ENCODE results near the gene STX1A.
"Not testable (repeated sequence)": the region's sequence is repeated elsewhere in the genome, so short reads cannot be mapped to it uniquely, and the experiment has no call there.

Gene STX1A

GRCh38 chr7:73681031-73681430, 38.4 kb downstream of the STX1A start:
- no peak for DNase-seq

DNA sequence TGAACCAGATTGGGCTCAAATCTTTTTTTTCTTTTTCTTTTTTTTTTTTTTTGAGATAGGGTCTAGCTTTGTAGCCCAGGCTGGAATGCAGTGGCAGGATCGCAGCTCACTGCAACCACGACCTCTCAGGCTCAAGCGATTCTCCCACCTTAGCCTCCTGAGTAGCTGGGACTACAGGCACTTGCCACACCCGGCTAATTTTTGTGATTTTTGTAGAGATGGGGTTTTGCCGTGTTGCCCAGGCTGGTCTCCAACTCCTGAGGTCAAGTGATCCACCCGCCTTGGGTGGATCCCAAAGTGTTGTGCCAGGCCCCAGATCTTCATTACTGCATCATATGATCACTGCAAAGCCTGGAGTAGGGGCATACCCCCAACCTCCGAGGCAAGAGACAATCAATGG, 39.0 kb downstream of the STX1A start:
- DNase-seq, result no peak

DNA sequence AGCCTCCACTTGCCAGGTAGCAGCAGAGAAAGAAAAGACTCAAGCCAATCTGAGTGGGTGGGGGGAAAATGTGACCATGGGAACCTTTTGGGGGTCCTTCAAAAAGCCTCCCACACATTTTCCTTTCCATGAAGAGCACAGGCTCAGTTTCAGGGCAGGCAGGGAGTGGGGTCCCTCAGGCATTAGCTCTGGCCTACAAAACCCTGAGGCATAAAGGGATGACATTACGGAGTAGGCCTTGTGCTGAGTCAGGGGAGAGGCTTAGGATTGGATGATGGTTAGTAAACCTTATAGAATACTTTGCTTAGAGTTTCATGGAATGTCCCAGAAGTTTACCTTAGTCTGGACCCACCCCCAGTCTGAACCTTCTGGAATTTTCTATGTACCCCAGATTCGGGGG, 39.8 kb downstream of the STX1A start:
- DNase-seq, result no peak

- no peak for DNase-seq
Observed at GRCh38 chr7:73678862-73679261, 40.6 kb downstream of the STX1A start.

GRCh38 chr7:73676062-73676461, 43.4 kb downstream of the STX1A start:
- DNase-seq, result peak; percentile 26

- DNase-seq, result no peak
Observed at GRCh38 chr7:73674468-73675124, 44.9 kb downstream of the STX1A start.

- DNase-seq, result no peak
Observed at GRCh38 chr7:73671857-73672445, 47.5 kb downstream of the STX1A start.

GRCh38 chr7:73671322-73671661, 48.2 kb downstream of the STX1A start:
- no peak for DNase-seq

DNA sequence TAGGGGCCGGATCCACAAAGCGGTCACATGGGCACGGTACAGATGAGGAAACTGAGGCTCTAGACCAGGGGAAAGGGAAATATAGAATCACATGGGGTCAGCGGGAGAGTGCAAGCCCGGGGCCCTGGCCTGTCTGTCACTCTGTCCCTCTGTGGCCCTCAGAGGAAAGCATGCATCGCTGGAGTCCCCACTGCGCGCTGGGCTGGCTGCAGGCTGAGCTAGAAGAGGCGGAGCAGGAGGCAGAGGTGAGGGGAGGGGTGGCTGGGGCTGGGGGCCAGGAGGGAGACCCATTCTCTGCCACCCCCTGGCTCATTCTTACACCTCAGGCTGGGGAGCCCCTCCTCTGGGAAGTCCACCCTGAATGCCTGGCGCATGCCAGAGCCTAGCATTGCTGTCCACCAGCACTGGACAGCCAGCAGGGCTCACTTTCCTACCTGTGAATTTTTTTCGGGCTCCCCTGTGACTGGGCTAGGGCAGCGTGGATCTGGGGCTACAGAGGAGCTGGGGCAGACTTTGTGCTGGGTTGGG, 49.5 kb downstream of the STX1A start:
- DNase-seq, result no peak

GRCh38 chr7:73669288-73669701, 50.2 kb downstream of the STX1A start:
- DNase-seq, result no peak

- DNase-seq, result no peak
Observed at GRCh38 chr7:73668886-73669230, 50.6 kb downstream of the STX1A start.

DNA sequence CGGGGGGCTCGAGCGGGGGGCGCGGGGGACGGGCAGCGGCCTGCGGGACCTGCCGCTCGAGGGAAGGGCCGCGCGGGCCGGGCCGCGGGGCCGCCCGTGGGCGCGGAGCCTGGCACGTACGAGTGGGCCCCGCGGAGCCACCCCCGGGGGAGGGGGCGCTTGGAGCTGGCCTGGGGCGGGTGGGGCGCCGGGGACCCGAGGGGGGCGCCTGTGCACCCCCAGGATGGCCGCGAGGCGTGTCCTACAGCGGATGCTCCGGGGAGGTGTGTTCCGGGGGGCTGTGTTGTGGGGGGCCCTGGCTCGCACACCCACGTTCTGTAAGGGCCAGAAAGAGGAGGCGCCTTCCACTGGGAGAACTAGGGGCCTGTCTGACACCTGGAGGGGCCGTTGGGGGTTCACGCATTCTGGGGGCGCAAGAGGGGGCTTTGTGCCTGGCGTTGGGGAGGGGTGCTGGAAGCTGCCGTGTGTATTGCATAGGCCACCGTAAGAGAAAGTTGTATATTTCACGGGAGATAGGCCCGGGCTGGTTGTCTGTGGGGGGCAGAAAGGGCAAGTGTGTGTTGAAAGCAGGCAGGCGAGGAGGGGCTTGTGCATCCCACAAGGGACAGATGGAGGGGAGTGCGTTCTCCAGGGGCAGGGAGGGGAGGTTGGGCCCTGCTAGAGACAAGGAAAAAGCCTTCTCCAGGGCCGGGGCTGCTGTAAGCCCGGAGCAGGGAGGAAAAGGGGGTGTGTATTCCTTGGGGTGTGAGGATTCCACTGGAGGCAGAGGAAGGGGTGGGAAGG, 51.2 kb downstream of the STX1A start:
- DNase-seq, result no peak

- DNase-seq, result peak; percentile 97
Observed at GRCh38 chr7:73667344-73668102, 51.9 kb downstream of the STX1A start, which contains the start of gene VPS37D. Gene VPS37D, plus strand, starts transcription at chr7:73667831. Its CDS starts 128 bp downstream, at chr7:73667959.

GRCh38 chr7:73663033-73663432, 56.4 kb downstream of the STX1A start:
- DNase-seq, result no peak

GRCh38 chr7:73660594-73660993, 58.9 kb downstream of the STX1A start:
- DNase-seq, result peak; percentile 69

DNA sequence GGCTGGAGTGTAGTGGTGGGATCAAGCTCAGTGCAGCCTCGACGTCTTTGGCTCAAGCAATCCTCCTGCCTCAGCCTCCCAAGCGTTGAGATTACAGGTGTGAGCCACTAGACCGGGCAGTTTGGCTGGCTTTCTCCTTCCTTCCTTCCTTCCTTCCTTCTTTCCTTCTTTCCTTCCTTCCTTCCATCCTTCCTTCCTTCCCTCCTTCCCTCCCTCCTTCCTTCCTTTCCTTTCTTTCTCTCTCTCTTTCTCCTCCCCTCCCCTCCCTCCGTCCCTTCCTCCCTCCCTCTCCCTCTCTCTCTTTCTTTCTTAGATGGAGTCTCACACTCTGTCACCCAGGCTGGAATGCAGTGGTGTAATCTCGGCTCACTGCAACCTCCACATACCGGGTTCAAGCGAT, 59.5 kb downstream of the STX1A start:
- no peak for DNase-seq

DNA sequence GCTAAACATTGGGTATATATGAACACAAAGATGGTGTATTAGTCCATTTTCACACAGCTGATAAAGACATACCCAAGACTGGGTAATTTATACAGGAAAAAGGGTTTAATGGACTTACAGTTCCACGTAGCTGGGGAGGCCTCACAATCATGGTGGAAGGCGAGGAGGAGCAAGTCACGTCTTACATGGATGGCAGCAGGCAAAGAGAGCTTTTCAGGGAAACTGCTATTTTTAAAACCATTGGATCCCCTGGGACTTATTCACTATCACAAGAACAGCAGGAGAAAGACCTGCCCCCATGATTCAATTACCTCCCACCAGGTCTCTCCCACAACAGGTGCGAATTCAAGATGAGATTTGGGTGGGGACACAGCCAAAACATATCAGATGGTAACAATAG, 64.2 kb downstream of the STX1A start:
- not testable (repeated sequence) for DNase-seq

DNA sequence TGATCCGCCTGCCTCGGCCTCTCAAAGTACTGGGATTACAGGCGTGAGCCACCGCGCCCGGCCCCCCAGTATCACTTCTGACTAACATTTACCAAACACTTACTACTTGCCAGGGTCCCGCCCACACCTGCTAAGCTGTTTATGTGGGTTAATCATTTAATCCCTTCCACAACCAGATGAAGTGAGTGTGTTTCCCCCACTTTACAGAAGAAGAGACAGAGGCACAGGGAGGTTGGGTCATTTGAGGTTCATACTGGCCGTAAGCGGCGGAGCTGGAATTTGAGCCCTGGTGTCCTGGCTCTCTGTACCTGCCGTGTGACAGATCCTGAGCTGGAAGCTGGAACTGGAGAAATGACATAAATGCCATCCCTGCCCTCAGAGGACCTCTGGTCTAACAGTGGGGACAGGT, 66.9 kb downstream of the STX1A start:
- DNase-seq, result no peak

DNA sequence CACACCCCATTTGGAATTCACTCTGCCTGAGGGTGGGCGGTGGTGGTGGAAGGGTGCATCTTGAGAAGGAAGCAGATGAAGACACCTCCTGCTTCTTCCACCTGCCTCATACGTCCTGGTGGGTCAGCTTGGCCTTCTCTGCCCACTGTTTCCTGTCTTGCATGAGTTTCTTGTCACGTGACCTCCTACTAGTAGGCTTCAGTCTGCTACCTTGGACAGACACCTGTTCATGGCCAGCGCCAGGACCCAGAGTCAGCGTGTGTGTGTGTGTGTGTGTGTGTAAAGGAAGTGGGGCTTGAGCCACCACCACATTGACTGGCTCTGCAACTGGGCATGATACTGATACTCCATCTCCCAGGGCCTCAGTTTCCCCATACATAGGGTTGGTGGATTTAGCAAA, 68.9 kb downstream of the STX1A start:
- DNase-seq, result peak; percentile 76

- no peak for DNase-seq
Observed at GRCh38 chr7:73649576-73649975, 69.9 kb downstream of the STX1A start.

Data from RPMI8226 (cell line).